Osteoblast (primary cell): ENCODE measurements around the gene NOTCH2NLA. TPM values are rescaled to one million over a fixed set of nuclear protein-coding genes. Genes with fewer than 3 reads are reported as not detected.
A peak's percentile ranks its signal among the peaks of the same experiment; 100 is the strongest.
"Not testable (repeated sequence)": the region's sequence is repeated elsewhere in the genome, so short reads cannot be mapped to it uniquely, and the experiment has no call there.

ENCODE experiments used
- DNase-seq: peaks from one replicate; pipeline ENCODE4 v3.0.0; 2011; ENCODE audit warnings: low spot score, mixed read lengths; ENCODE audit not compliant: insufficient read length; ENCODE audit errors: missing footprints
- H2AFZ ChIP-seq: 2 replicates; pipeline ENCODE4 v1.6.0; 2011; ENCODE audit warnings: mild to moderate bottlenecking, low read length
- H3K27ac ChIP-seq: 2 replicates; pipeline ENCODE4 v1.5.1; 2011; ENCODE audit warnings: mild to moderate bottlenecking, low read depth, low read length, moderate library complexity
- H3K27me3 ChIP-seq: 2 replicates; pipeline ENCODE4 v1.6.0; 2012; ENCODE audit warnings: mild to moderate bottlenecking, control low read depth, inconsistent platforms, low read length, moderate library complexity; ENCODE audit not compliant: insufficient read depth
- H3K36me3 ChIP-seq: 2 replicates; pipeline ENCODE4 v1.5.1; 2011; ENCODE audit warnings: mild to moderate bottlenecking, low read length, control low read depth, moderate library complexity; ENCODE audit not compliant: insufficient read depth
- H3K4me1 ChIP-seq: 2 replicates; pipeline ENCODE4 v1.5.1; 2011; ENCODE audit warnings: mild to moderate bottlenecking, low read length, control low read depth, moderate library complexity; ENCODE audit not compliant: insufficient read depth
- H3K4me2 ChIP-seq: 2 replicates; pipeline ENCODE4 v1.6.0; 2011; ENCODE audit warnings: mild to moderate bottlenecking, low read length; ENCODE audit not compliant: insufficient read depth
- H3K4me3 ChIP-seq: fragments of 200-600 bp; sonication (generic); 3 replicates; pipeline ENCODE4 v1.5.1; 2012; ENCODE audit warnings: mild to moderate bottlenecking, low read length, inconsistent platforms; ENCODE audit not compliant: insufficient read depth
- H3K79me2 ChIP-seq: 2 replicates; pipeline ENCODE4 v1.6.0; 2012; ENCODE audit warnings: mild to moderate bottlenecking, low read length, control low read depth, inconsistent platforms; ENCODE audit not compliant: insufficient read depth
- H3K9me3 ChIP-seq: 2 replicates; pipeline ENCODE4 v1.5.1; 2011; ENCODE audit warnings: low read depth, low read length, control low read depth
- H4K20me1 ChIP-seq: 2 replicates; pipeline ENCODE4 v1.6.0; 2012; ENCODE audit warnings: mild to moderate bottlenecking, low read length, control low read depth; ENCODE audit not compliant: insufficient read depth
- total RNA-seq: library from RNA; depleted of rRNA; stranded (reverse); fragments of >200 nt; gene quantifications from 2 replicates; pipeline ENCODE4 v1.2.3, GENCODE V29; 2012

The NOTCH2NLA gene
- 93.4 and 94.5 TPM in 2 replicates for total RNA-seq

DNA sequence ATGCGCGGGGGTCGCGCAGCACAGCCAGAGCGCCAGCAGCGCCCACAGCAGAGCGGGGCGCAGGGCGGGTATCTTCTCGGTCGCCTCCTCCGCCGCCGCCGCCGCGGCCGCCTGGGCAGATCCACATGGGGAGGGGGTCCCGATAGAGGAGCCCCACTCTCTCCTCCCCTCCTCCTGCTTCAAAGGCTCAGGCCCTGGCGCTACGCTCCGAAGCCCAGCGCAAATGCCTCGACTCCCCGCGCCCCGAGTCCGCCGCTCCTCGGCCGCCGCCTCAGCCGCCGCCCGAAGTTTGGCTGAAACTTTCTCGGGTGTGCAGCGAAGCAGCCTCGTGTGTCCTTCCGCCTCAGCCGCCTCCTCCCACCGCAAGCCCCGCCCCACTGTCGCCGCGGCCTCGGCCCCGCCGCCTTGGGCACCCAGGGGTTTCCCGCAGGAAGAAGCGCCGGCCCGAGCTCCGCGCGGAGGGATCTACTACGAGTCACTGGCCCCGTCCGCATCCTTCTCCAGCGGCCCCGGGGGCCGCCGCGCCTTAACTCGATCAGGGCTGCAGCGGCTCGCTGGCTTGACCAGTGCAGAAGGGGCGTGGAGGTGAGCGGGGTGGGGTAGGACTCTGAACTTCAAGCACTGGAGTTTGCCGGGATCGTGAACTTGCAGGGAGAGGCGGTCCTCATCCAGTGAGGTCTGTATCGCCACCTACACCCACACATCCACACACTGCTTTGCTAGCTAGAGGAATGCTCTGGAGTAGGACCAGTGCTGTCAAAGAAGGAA is at the start of gene NOTCH2NLA:
Gene NOTCH2NLA (minus strand): TSS at position 312 of the 768 bp plus-strand sequence. CDS start 39,684 bp downstream, outside the sequence.
- not testable (repeated sequence) for H2AFZ ChIP-seq

DNA sequence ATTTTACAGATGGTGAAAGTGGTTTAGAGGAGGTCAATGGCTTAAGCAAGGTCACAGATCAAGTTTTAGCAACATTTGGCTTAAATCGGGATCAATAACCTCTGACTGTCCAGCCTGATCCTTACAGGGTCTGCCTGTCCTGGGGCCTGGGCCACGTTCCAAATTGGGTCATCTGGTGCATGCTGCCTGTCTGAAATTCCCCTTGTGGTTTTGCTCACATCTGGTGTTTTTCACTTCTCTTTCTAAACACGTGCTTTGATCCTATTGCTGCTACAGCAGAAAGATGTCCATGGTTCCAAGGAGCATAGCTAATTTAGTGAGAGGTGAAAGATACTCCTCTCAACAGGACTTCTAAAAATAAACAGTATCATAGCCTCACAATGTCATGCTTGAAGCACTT is 49.5 kb upstream of the NOTCH2NLA start:
- not testable (repeated sequence) for H3K4me3 ChIP-seq, H2AFZ ChIP-seq, H3K9me3 ChIP-seq, H3K4me1 ChIP-seq, H3K27ac ChIP-seq, H3K4me2 ChIP-seq, H3K36me3 ChIP-seq, H3K79me2 ChIP-seq, H4K20me1 ChIP-seq, DNase-seq, H3K27me3 ChIP-seq

More for the DNA sequence above, at the start of gene NOTCH2NLA:
- not testable (repeated sequence) for DNase-seq, H3K9me3 ChIP-seq, H3K4me1 ChIP-seq, H3K36me3 ChIP-seq, H3K27me3 ChIP-seq, H3K79me2 ChIP-seq, H4K20me1 ChIP-seq, H3K27ac ChIP-seq, H3K4me2 ChIP-seq
- H3K4me3 ChIP-seq, result peak within 1 kb of the TSS; percentile 71

DNA sequence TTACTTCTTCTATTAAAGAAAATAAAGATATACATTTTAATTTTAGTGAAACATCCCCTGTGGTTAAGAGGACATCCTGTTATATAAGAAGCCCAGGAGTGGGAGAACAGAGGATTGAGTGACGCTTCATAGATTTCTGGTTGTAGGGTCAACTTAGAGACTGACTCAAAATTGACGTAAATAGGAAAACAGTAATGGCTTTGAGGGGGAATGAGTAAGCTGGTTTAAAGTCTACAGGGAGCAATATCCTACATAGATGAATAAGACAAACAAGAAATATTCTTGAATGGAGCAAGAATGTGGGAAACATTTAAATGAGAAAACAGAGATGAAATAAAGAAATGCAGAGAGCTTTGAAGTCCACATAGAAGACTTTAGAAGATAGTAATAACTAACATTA is 48.3 kb upstream of the NOTCH2NLA start:
- not testable (repeated sequence) for DNase-seq, H3K79me2 ChIP-seq

DNA sequence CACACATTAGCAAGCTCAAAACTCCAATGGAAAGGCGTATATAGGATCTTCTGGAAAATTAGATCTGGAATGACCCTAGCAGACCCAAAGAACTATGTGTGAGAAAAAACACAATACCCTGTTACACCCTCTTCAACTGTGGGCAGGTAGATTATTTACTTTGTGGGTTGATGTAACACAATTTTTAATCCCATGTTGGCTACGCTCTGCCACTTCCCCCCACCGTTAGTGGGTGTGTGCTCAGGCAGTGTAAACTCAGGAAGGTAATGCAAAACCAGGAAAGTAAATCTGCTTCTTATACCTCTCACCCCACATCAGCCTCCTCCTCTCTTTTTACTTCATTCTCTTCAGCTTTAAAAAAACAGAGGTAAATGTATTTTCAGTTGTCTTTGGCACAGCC is 45.3 kb upstream of the NOTCH2NLA start:
- not testable (repeated sequence) for H3K4me3 ChIP-seq, H3K27me3 ChIP-seq, H2AFZ ChIP-seq, H3K79me2 ChIP-seq, H3K27ac ChIP-seq, H3K4me1 ChIP-seq, H3K36me3 ChIP-seq, DNase-seq, H4K20me1 ChIP-seq, H3K9me3 ChIP-seq, H3K4me2 ChIP-seq

More for the DNA sequence above, 48.3 kb upstream of the NOTCH2NLA start:
- not testable (repeated sequence) for H3K27me3 ChIP-seq, H3K4me3 ChIP-seq, H4K20me1 ChIP-seq, H3K4me2 ChIP-seq, H3K4me1 ChIP-seq, H2AFZ ChIP-seq, H3K36me3 ChIP-seq, H3K9me3 ChIP-seq, H3K27ac ChIP-seq

DNA sequence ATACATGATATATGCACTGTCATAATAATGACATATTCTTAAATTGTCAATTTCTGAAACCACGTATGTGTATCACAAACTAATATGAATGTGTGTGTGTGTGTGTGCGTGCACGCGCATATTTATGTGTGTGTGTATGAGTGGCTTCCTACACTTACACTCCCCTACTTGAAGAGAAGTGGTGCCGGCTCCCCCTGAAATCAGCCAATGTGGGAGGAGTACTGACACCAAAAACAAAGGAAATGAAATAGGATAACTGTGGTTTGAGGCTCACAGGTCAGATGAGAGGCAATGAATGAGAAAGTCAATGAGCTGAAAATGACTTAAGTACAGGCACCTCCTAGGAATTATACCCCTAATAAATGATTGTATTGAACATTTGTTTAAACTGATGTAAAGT is 44.4 kb upstream of the NOTCH2NLA start:
- not testable (repeated sequence) for H4K20me1 ChIP-seq, H3K4me1 ChIP-seq, H3K4me2 ChIP-seq, H3K9me3 ChIP-seq, H3K27ac ChIP-seq, H3K27me3 ChIP-seq, DNase-seq, H3K79me2 ChIP-seq, H3K4me3 ChIP-seq, H3K36me3 ChIP-seq, H2AFZ ChIP-seq

DNA sequence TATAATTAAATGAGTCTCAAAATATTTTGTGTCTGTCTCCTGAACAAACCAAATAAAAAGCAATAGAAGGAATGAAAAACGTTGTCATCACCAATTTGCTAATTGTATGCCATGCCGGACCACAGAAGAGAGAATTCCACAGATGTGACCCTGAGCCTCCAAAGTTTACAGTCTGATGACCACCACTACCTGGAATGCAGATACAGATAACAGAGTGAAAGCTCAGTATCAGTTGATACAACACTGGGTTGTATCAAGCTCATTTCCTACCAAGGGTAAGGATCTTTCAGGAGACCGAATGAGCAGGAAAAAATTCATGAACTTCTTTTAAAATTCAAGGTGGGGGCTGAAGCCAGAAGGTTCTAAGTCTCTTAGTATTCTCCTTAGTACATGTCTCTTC is 43.9 kb upstream of the NOTCH2NLA start:
- not testable (repeated sequence) for DNase-seq, H4K20me1 ChIP-seq

DNA sequence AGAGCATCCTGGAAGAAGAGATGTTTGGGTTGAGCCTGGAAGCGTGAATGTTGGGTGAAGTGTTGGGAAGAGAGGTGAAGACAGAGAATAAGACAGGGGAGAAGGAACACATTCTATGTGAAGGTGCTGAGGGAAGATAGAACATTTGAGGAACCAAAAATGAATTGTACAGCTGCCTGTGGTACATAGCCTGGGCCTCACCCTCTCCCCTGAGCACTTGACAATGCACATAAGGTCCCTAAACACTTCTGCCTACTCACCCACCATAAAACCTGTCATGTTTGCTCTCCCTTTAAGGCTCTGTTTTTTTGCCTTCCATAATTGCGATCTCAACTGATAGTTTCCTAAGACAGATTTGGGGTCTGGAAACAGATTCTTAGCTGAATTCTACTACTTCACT is 43.2 kb upstream of the NOTCH2NLA start:
- not testable (repeated sequence) for H3K79me2 ChIP-seq, H3K36me3 ChIP-seq, H3K4me3 ChIP-seq, H3K27me3 ChIP-seq, H3K4me1 ChIP-seq, H4K20me1 ChIP-seq, DNase-seq, H3K4me2 ChIP-seq, H2AFZ ChIP-seq, H3K9me3 ChIP-seq, H3K27ac ChIP-seq

More for the DNA sequence above, 43.9 kb upstream of the NOTCH2NLA start:
- not testable (repeated sequence) for H3K27ac ChIP-seq, H2AFZ ChIP-seq, H3K4me1 ChIP-seq, H3K36me3 ChIP-seq, H3K27me3 ChIP-seq, H3K9me3 ChIP-seq, H3K4me3 ChIP-seq, H3K79me2 ChIP-seq, H3K4me2 ChIP-seq

DNA sequence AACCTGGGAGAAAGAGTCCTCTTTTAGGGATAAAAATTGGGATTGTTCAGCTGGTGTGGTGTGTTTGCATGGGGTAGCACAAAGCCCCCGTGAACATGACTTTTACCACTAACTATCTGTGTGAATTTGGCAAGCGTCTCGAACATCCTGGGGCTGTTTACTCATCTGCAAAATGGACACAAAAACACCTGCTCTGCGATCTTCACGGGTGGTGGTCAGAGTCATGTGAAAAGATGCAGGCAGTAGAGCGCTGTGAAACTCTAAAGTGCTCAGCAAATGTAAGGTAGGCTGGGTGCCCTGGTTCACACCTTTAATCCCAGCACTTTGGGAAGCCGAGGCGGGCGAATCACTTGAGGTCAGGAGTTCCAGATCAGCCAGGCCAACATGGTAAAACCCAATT is 41.3 kb upstream of the NOTCH2NLA start:
- DNase-seq, H2AFZ ChIP-seq, H3K4me1 ChIP-seq, H3K27ac ChIP-seq, H3K4me2 ChIP-seq, H3K27me3 ChIP-seq, H4K20me1 ChIP-seq, H3K9me3 ChIP-seq, H3K79me2 ChIP-seq, H3K36me3 ChIP-seq, H3K4me3 ChIP-seq: not testable (repeated sequence)

DNA sequence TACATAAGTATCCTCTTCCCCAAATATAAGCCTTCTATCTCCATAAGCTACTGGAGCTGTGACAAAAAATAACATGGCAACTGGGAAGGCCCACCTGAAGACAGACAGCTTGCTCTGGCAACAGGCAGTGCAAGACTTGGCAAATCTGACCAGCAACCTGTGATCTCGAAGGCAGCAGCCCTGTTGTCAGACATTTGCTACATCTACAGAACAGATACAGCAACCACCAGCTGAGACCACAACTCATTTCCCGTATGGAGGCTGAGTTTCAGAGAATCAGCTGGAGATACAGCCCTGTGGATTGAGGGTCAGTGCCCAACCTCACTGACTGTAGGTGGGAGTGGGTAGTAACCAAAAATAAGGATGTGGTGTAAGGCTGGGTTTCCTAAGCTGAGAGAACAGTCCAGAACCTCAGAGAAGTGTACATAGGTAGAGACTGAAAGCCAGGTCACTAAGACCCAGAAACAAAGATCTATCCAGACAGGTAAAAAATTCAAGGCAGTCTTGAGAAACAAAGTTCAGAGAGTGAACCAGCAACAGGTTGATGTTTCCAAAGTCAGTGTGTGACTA is 37.4 kb upstream of the NOTCH2NLA start:
- DNase-seq, H2AFZ ChIP-seq, H3K4me1 ChIP-seq, H3K4me2 ChIP-seq, H3K79me2 ChIP-seq, H4K20me1 ChIP-seq, H3K27me3 ChIP-seq, H3K36me3 ChIP-seq, H3K27ac ChIP-seq, H3K9me3 ChIP-seq, H3K4me3 ChIP-seq: not testable (repeated sequence)
